Left kidney (tissue), 2 donors: ENCODE data around the gene MUSTN1. TPM values are rescaled to one million over a fixed set of nuclear protein-coding genes. Genes with fewer than 3 reads are reported as not detected.

Source experiments
- DNase-seq: peaks from one replicate; pipeline ENCODE4 v3.0.0-alpha.2; 2013
- polyA plus RNA-seq: library from polyadenylated mRNA; unstranded; fragments of 120-200 nt; gene quantifications from one replicate; pipeline ENCODE4 v1.2.1, GENCODE V29; 2013; ENCODE audit not compliant: insufficient read length

MUSTN1 gene
- polyA plus RNA-seq, 1 donor, result 0.38 TPM

DNA sequence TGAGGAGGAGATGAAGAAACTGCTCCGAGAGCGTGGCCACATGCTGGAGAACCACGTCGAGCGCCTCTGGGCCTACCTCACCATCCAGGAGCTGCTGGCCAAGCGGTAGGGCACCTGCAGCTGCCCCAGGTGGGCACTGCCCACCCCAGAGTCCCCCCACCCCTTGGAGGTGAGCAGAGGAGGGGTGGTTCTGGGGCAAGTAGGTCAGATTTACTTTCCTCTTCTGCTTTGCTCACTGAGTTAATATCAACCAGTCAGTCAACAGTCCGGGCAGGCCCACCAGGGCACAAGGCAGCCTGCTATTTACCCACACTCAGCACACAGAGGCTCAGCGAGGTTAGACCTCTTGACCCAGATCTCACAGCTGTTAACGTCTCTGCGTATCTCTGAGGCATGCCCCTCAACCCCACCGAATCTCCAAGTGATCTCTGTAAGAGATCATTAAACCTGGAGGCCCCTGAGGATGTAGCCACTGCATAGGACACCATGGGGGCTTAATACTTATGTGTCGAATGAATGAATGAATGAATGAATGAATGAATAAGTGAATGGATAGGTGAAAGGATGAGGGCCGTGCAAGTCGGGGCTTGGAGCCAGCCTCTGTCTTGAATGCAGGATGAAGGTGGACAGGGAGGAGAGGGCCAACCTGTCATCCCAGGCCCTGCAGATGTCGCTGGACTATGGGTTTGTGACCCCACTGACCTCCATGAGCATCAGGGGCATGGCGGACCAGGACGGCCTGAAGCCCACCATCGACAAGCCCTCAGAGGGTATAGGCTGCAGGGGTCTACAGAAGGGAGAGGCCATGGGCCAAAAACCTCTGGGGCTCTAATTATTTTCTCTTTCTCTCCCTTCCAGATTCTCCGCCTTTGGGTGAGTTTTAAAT is 48.2 kb downstream of the MUSTN1 start:
- no peak for DNase-seq

GRCh38 chr3:52784931-52785590 is 49.8 kb downstream of the MUSTN1 start:
- DNase-seq, result no peak

DNA sequence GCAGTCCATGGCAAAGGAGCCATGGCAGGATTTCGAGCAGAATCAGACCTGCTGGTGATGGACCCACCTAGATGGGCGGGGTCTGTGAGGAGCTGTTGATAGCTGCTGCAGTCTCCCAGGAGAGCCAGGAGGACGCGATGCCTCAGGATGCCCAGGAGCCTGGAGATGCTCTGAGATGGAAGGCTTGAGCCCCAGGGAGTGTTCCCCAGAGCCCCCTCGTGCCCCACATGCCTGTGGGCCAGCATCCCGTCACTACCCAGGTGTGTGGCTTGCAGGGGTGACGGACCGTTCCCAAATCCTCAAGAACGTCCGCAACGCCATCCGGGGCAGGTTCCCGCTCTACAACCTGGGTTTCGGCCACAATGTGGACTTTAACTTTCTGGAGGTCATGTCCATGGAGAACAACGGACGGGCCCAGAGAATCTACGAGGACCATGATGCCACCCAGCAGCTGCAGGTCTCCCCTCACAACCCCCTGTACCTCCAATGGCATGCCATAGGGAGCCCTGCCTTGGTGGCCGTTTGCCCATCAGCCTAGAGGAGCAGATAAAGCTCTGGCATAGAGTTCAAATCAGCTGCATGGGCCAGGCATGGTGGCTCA is 50.7 kb downstream of the MUSTN1 start:
- no peak for DNase-seq

DNA sequence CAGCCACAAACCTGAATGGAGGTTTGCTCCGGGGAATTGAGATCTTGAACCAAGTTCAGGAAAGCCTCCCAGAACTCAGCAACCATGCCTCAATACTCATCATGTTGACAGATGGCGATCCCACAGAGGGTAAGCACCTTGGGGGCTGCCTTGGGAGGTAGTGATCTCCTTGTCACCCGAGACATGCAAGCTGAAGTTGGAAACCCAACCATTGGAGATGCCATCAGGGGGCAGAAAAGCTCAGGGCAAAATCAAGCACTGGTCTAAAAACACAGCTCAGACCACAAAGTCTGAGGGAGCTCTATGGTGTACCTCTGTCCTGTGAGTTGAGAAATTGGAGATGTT is 51.6 kb downstream of the MUSTN1 start:
- DNase-seq, result no peak

Other genes starting within 250 kb of the MUSTN1 start
- 70.0 TPM for gene PBRM1, start 149.1 kb downstream of the MUSTN1 start, polyA plus RNA-seq
- gene GNL3, start 149.0 kb downstream of the MUSTN1 start, polyA plus RNA-seq, result 113 TPM
- 139 TPM for gene GLT8D1, start 129.2 kb downstream of the MUSTN1 start, polyA plus RNA-seq
- gene SPCS1, start 128.9 kb downstream of the MUSTN1 start, polyA plus RNA-seq, result 150 TPM
- 31.5 TPM for gene NEK4, start 64.1 kb downstream of the MUSTN1 start, polyA plus RNA-seq
- not detected for gene ITIH1, start 57.4 kb downstream of the MUSTN1 start, polyA plus RNA-seq
- gene ITIH3, start 40.2 kb downstream of the MUSTN1 start, polyA plus RNA-seq, result 5.7 TPM
- 15.6 TPM for gene ITIH4, start 4.3 kb downstream of the MUSTN1 start, polyA plus RNA-seq
- gene STIMATE, start 62.5 kb upstream of the MUSTN1 start, polyA plus RNA-seq, result 17.6 TPM
- gene SFMBT1, start 211.1 kb upstream of the MUSTN1 start, polyA plus RNA-seq, result 12.5 TPM